GM13976 (cell line): ENCODE data around the gene UHRF1.

Experiments used
- DNase-seq: peaks from one replicate; pipeline ENCODE4 v3.0.0; 2012; ENCODE audit warnings: low spot score
- in situ Hi-C: fragments of 300-500 bp; cut with MboI; formaldehyde crosslinking; loops from one replicate; pipeline ENCODE4 v1.12.0; 2022; ENCODE audit warnings: low sequenced_read_pairs, mixed read lengths, inconsistent platforms; ENCODE audit not compliant: unreplicated experiment
- TF ChIP-seq, protein P1 (sequence below): IDR thresholded peaks from 2 replicates; pipeline ENCODE4 v1.5.1; 2012; ENCODE audit warnings: borderline replicate concordance, mild to moderate bottlenecking; ENCODE audit not compliant: insufficient read depth; ENCODE audit errors: extremely low read depth, missing control alignments, control extremely low read depth

The UHRF1 gene

DNA sequence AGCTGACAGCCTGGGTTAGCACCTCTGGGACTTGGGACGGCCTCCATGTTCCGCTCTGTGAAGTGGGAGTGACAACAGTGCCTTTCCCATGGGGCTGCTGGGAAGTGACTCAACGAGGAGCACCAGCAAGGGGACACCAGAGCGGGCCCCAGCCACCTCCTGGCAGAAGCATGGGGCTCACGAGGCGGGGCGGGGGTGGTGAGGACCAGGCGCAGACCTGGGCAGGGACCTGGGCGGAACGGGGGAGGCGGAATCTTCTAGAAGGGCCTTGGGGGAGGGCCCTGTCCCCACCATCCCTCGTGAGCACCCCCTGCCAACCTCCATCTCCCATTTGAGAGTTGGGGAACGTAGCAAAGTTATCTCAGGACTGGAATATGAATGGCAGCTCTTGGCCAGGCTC, 97.5 kb downstream of the UHRF1 start:
- in situ Hi-C loops: no loop called here
- TF ChIP-seq, protein P1, sequence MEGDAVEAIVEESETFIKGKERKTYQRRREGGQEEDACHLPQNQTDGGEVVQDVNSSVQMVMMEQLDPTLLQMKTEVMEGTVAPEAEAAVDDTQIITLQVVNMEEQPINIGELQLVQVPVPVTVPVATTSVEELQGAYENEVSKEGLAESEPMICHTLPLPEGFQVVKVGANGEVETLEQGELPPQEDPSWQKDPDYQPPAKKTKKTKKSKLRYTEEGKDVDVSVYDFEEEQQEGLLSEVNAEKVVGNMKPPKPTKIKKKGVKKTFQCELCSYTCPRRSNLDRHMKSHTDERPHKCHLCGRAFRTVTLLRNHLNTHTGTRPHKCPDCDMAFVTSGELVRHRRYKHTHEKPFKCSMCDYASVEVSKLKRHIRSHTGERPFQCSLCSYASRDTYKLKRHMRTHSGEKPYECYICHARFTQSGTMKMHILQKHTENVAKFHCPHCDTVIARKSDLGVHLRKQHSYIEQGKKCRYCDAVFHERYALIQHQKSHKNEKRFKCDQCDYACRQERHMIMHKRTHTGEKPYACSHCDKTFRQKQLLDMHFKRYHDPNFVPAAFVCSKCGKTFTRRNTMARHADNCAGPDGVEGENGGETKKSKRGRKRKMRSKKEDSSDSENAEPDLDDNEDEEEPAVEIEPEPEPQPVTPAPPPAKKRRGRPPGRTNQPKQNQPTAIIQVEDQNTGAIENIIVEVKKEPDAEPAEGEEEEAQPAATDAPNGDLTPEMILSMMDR: no peak
- DNase-seq: no peak
